Putamen (tissue), 1 donor: ENCODE measurements around the gene IRF6.
A peak's percentile ranks its signal among the peaks of the same experiment; 100 is the strongest.

Experiments used
- DNase-seq: peaks from one replicate; pipeline ENCODE4 v3.0.0-alpha.2; 2016; ENCODE audit warnings: low spot score

The IRF6 gene

DNA sequence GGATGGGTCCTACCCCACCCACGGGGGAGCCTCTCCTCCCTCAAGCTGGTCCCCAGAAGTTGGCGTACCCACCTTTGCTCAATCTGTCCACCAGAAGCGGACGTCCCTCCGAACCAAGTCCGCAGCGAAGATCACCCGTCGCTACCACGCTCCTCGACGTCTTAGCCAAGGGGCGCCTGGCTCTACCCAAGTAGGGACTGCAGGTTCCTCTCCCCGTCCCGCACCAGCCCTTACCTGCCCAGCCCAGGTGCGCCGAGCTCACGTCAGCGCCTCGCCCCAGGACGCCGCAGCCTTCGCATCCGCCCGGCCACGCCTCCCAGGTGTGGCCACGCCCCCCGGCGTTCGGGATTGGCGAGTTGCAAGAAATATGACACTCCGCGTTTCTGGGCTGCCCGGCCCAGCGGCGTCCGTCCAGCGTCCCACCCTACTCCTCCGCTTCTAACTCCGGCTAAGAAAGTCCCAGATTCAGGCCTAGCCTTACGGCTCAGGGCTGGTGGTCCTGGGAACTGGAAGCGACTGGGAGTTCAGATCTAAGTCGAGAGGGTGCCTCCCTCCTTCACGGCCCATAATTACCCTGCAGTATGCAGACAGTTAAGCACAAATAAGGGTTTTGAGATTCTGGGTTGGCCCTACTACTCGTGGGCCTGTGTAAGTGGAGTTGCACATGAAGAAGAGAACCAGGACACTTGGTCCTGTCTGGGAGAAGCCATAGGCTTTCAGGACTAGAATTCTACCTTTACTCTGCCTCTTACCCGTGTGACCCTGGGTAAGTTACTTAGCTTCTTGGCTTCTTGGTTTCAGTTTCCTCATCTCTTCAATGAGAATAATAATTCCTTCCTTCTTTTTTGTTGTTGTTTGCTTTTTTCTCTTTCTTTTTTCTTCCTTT lies at the start of gene IRF6:
IRF6 (minus strand) TSS at position 268 of the 886 bp plus-strand sequence. CDS start 4,729 bp downstream, outside the sequence.
- no peak for DNase-seq

GRCh38 chr1:209855623-209856022 lies 49.7 kb upstream of the IRF6 start:
- no peak for DNase-seq

GRCh38 chr1:209855006-209855405 lies 49.1 kb upstream of the IRF6 start:
- no peak for DNase-seq

DNA sequence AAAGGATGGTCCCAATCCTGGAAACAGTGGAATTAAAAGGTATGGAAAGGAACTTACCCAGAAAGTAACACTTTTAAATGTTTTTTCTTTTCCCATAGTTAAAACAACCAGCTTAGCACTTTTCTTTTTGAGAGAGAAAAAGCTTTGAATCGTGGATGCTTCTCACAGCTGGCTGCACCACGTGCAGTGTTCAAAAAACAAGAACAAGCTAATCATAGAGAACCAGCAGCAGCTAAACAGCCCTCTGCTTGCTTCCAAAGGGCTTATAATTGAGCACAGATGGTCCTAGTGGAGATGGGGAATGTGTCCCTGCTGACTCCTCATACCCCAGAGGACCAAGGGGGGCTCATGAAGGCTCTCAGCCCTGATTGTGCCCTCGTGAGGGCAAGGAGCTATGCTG lies 48.3 kb upstream of the IRF6 start:
- no peak for DNase-seq

GRCh38 chr1:209853676-209854075 lies 47.7 kb upstream of the IRF6 start:
- DNase-seq: no peak

- DNase-seq: peak; percentile 70
Observed at GRCh38 chr1:209850342-209850979, 44.5 kb upstream of the IRF6 start.

DNA sequence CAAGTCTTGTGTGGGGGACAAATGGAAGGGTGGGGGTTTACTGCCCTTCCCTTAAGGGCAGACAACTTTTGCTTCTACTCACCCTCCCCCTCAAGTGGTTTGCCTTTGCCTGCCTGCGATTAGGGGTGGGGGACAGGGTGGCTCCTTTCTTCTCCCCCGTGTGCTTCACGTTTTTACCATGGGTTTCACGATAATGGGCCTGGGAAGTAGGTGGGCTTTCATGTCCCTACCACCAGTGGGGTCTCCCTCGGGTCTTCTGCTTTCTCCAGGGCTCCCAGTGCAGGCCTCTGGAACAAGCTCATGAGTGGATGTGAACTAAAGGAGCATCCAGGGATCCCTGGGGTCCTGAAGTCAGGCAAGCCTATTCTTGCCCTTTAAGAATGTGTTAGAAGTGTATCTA lies 43.4 kb upstream of the IRF6 start:
- DNase-seq: no peak

- no peak for DNase-seq
Observed at GRCh38 chr1:209845408-209845725, 39.4 kb upstream of the IRF6 start.

GRCh38 chr1:209844695-209845407 lies 38.9 kb upstream of the IRF6 start:
- DNase-seq: no peak

GRCh38 chr1:209840611-209841010 lies 34.7 kb upstream of the IRF6 start:
- DNase-seq: no peak

DNA sequence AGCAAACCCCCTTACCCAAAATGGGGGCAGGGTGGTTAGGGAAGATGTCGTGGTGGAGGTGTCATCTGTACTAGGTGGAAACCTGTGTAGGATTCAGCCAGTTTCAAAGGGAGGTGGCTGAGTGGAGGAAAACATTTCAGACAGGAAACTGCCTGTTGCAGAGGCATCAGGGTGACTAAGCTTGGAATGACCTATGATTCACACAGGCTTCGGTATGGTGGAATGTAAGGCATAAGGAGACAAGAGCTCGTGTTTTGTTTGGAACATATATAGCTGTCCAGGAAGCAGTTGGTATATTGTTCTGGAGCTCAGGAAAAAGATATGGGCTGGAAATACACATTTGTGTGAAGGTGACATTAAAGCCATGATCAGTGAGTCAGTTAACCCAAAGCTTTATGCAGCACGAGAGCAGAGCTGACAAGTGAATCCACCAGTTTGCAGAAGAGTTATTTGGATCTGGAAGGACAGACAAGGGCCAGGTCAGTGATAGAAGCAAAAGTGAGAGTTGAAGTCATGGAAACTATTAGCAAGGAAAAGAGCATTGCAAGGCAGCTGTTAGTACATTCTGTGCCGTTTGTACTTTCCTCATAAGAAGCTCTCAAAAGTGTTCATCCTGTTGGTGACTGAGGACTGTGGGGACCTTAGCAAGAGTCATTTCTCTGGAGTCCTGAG lies 34.1 kb upstream of the IRF6 start:
- DNase-seq: no peak

DNA sequence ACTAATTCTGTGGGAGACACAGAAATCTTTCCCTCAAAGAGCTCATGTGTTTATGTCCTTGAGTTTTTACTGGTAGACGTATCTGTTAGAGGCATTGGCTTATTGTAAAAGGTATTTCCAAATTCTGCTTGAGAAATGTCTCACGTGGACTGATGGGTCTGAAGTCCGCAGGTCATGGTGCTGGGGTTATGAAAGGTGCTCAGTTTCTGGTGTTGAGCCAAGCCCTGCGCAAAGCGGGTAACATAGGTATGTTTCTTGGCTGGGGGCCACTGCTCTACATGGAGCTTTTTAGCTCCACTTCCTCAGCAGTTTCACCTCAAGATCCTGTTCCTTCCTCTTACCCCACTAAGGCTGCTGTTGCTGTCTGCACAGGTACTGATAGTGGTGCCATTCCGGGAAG lies 32.6 kb upstream of the IRF6 start:
- DNase-seq: no peak

GRCh38 chr1:209837671-209838070 lies 31.7 kb upstream of the IRF6 start:
- no peak for DNase-seq

DNA sequence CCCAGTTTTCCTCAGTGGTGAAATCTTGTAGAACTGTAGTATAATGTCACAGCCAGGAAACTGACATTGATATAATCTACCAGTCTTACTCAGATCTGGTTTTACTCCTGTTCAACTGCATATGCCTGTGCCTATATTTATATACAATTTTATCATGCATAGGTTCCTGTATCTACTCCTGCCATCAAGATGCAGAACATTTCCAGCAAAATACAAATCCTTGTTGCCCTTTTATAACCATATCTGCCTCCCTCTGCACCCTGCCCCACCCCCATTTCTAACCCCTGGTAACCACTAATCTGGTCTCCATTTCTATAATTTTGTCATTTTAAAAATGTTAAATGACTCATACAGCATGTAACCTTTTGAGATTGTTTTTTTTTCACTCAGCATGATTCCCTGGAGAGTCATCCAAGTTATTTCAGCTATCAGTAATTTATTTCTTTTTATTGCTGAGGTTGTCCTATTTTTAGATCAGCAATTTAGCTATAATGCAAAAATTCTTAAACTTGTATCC lies 29.9 kb upstream of the IRF6 start:
- DNase-seq: no peak

DNA sequence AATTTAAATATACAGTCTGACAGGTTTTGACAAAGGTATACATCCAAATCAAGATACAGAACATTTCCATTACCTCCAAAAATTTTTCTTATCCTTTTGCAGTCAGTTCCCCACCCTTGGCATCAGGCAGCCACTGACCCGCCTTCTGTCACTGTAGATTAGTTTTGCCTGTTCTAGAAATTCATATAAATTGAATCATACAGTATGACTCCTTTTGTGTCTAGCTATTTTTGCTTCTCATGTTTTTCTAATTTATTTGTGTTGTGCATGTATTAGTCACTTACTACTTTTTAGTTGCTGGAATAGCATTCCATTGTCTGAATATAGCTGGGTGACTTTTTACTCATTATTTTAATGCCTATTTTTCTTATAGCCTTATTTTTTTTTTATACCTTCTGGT lies 25.7 kb upstream of the IRF6 start:
- no peak for DNase-seq

- DNase-seq: no peak
Observed at GRCh38 chr1:209830722-209831121, 24.8 kb upstream of the IRF6 start.

DNA sequence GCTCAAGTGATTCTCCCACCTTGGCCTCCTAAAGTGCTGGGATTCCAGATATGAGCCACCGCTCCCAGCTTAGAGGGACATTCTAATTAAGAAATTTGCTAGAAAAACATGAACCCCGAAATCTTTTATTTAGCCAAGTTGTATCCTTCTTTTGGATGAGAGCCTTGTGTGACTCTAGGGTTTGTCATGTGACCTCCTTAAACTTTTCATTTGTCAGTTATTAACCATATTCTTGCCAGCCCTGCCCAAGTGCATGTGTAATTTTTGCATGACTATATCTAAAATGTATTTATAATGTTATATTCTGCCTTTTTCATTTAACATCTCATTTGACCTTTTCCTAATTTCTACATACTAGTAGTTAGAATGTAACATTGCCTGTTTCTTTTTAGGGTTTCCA lies 23.8 kb upstream of the IRF6 start:
- no peak for DNase-seq

- peak; percentile 94 for DNase-seq
Observed at GRCh38 chr1:209827384-209828262, 21.7 kb upstream of the IRF6 start, which contains the start of gene UTP25. UTP25 (plus strand) TSS chr1:209827972; CDS start chr1:209828064, 92 bp downstream.

GRCh38 chr1:209825591-209826434 lies 19.9 kb upstream of the IRF6 start:
- DNase-seq: no peak
